ENCODE measurements around the gene C1D.
A peak's percentile ranks its signal among the peaks of the same experiment; 100 is the strongest.
"Not testable (repeated sequence)": the region's sequence is repeated elsewhere in the genome, so short reads cannot be mapped to it uniquely, and the experiment has no call there.

C1D gene, protein sequence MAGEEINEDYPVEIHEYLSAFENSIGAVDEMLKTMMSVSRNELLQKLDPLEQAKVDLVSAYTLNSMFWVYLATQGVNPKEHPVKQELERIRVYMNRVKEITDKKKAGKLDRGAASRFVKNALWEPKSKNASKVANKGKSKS

DNA sequence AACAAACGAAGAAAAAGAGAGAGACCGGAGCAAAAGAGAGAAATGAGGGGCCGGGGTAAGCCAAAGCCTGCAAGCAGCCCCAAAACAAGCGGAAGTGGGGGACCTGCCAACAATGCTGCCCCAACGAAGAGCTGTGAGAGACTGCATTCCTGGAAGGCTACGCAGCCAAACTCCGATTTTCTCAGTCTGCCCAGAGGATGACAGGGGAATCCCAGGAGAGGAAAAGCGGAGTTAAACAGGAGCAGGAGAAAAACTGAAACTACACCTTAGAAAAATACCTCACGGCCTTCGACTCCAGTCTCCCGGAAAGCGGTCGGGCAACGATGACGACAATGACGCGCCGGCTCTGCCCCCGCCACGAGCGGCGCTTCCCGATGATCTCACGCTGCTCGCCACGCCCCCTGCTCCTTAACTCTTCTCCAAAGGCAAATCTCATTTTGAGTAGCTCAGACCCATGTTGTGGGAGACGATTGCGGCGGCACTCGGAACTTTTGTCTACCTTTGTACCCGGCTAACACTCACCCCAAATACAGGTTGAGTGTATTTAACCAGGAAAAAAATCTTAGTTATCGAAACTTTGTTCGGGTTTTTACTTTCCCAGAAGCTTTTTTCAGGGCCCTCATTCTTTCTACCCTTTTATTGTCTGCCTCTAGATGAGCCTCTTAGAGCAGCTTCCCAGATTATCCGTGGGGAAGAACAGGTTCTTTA, at the start of gene C1D:
Gene C1D (minus strand): TSS at position 325 of the 708 bp plus-strand sequence. CDS start 15,694 bp downstream, outside the sequence.
- peak; percentile 82 for DNase-seq (ENCODE audit: low read depth)

DNA sequence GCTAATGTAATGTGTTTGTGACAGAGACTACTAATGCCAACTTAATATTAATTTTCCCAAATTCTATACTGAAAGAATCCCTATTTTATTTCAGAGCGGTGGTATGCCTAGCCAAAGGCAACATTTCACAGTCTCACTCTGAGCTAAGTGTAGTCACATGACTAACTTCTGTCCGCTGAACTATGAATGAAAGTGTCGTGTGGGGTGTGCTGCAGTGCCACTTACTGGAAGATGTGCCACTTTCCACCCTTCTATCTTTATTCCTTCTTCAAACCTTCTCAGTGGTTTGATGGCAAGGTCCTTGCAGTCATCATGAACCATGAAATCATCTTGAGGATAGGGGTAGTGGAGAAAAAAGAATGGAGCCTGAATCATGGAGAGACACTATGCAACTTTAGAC, 47.3 kb upstream of the C1D start:
- no peak for DNase-seq (ENCODE audit: low read depth)

DNA sequence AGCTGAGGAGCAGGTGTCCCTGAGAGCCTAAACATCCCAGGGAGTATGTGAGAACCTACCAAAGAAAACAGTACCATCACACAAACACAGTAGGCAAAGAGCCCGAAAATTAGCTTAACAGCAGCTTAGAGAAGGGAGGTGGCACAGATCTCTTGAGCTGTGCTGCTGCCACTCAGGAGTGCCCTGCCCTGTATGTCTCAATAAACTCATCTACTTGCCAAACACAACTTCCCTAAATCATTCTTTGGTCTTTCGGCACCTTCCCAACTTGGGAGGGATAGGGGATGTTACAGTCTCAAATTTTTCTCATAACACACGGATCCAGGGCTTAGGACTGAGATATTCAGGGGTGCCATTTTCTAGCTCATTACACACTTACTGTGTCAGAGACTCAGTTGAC, 45.3 kb upstream of the C1D start:
- DNase-seq (ENCODE audit: low read depth) = no peak

DNA sequence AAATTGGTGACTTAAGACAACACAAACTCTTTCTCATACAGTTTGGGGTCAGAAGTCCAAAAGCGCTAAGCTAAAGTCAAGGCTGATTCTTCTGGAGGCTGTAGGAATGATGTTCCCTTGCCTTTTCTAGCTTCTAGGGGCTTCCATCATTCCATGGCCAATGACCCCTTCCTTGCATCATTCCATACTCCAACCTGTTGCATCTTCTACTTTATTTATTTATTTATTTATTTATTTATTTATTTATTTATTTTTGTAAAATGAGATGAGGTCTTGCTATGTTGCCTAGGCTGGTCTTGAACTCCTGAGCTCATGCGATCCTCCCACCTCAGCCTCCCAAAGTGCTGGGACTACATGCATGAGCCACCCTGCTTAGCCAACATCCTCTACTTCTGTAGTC, 44.7 kb upstream of the C1D start:
- no peak for DNase-seq (ENCODE audit: low read depth)

DNA sequence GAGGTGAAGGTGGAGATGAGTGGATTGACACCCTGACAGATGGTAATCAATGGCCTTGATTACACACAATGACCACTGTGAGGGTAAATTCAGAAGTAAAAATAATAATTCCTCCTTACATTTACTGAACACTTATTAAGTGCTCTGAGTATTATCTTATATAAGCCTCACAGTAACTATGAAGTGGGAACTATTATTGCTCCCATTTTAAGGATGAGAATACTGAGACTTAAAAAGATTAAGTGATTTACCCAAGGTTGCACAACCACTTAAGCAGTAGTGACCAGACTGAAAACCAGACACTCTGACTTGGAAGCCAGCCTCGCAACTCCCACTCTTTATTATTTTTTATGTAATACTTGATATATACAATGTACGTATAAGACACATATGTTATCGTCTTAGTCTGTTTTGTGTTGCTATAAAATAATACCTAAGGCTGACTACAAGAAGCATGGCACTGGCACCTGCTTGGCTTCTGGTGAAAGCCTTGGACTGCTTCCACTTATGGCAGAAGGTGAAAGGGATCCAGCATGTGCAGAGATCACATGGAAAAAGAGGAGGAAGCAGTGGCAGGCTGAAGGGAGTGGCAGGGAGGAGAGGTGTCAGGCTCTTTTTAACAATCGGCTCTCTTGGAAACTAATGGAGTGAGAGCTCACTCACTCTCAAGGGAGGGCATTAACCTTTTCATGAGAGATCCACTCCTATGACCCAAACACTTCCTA, 41.5 kb upstream of the C1D start:
- DNase-seq (ENCODE audit: low read depth) = no peak

DNA sequence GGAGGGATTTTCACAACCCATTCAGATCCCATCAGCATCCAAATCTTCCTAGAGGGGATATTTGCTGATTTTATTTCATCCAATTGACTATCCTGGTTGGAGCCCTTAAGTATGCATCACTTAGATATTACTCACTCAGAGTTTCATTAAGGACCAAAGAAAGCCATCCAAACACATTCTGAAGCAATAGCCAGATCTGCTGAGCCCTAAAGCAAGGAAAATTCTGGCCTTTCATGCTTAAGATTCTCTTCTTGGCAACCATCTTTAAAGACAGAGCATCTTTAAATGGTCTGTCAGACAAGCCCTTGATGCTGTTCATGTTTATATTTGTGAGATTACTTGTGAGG, 40.9 kb upstream of the C1D start:
- DNase-seq (ENCODE audit: low read depth) = no peak

DNA sequence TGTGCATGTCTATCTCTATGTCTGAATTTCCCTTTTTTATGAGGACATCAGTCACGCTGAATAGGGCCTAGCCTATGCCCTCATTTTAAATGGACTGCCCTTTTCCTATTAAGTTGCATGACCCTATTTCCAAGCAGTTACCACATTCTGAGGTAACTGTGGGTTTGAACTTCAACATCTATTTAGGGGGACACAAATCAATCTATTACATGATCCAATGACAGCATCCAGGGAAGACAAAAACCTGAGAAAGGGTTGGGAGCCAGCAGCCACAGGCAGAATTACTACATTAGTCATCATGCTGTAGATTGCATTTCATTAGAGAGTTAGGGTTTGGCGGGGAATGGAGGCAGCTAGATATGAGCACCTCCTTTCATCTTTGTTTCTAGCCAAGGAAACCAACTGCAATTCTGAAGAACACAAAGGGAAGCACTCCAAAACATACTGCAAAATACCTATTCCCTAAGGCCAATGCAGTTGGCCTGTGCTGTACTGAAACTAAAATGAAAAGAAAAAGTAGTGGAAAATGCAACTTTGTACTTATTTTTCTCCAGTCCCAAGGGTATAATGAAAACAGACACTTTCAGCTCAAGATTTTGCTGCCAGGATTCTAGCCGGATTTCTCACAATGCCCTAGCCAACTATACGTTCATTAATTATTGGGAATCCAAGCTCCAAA, 40.4 kb upstream of the C1D start:
- DNase-seq (ENCODE audit: low read depth) = no peak

DNA sequence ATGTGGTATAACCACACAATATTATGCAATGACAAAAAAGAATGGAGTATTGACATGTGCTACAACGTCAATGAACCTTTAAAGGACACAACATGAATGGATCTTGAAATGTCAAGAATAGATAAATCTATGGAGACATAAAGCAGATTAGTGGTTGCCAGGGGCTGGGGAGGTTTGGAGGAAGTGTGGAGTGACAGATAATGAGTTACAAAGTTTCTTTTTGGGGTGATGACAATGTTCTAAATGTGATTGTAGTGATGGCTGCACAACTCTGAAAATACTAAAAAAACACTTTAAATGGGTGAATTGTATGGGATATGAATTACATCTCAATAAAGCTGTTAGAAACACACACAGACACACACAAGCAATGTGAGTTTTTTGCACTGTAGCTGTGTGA, 37.4 kb upstream of the C1D start:
- no peak for DNase-seq (ENCODE audit: low read depth)

DNA sequence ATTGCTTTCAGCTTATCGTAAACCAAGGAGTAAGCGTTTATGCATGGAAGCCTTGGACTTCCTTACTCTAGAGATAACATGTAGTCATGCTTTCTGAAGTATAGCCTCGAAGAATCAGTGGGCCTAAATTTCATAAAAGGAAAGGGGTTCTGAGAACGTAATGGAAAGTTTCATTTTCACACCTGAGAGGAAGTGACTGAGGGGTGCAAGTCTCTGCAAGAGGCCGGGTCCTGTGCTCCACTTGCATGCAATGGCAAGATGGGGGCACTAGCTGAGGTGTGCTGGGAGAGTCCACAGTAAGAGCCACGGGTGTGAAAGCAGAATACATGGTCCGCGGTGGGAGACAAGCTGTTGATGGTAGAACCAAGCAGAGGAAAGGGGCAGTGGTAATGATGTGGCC, 36.5 kb upstream of the C1D start:
- no peak for DNase-seq (ENCODE audit: low read depth)

DNA sequence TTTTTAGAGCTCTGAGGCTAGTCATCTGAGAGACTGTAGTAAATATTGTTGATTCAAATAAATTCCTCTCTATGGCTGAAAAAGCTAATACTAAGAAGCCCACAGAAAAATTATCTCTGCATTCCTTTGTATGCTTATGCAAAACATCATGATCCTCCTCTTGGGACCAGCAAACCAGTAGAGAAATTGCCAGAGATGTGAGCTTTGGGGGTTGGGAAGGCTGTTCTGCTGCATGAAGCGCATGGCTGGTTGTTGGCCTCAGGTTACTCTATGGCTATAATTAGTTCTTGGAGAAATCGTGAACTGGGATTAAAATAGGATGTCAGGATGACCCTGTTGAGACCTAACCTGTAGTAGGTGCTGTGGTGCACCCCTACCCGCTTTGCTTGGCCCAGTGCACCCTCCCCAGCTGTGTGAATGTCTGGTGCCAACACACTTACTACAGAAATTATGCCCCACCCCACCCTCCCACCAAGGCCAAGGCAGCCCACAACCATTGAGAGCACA, 35.5 kb upstream of the C1D start:
- no peak for DNase-seq (ENCODE audit: low read depth)

DNA sequence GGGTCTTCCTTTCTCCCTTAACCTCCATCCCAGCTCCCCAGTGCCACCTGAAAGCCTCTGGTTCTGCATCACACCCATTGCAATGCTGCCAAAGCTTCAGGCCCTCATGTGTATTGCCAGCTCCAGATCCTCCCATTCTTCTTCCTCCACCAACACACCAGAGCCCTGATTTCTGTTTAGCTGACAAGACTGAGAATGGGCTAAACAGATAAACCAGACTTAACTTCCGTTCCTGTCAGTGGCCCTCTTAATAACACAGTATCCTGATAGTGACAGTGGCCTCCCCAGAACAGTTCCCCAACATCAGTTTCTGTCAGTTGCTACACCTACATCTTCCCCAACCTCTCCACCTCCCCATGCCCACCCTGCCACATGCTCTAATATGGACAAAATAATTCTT, 31.3 kb upstream of the C1D start:
- DNase-seq (ENCODE audit: low read depth) = no peak

DNA sequence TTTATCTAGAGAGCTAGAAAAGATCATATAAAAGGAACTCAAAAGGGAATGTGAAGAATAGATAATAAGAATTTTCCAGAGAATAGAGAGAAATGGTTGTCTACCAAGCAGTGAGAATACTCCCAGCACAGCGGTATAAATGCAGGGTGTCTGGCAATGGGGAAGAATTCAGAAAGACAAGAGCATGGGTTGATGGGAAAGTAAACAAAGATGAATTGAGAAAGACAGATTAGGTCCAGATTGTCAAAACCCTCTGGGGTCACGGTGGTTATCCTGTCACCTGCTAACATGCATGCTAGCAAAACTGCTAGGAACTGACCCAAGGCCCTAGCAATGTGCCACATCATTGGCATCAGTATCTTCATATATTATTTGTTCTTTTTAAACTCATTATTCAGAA, 30.8 kb upstream of the C1D start:
- DNase-seq (ENCODE audit: low read depth) = no peak

DNA sequence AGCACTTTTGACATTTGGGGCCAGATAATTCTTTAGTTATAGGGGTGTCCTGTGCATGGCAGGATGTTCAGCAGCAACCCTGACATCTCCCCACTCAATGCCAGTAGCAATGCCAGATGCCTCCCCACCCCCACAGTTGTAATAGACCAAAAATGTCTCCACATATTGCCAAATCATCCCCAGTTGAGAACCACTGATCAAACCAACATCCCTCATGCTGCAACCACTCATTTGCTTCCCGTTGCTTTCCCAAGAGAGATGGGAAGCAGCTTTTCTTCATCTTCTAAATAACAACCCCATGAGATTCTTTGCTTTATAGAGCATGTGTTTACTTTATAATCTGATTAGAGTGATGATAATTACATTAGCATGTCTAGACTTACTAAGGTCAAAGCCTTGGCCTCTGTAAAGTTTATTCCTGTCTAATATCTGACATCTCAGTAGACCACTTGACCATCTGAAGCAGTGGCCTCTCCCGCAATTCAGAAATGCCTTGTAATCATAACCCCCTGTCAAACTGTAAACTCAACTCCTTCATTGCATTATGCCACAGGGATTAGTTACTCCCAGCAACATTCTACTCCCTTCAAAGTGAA, 28.7 kb upstream of the C1D start:
- no peak for DNase-seq (ENCODE audit: low read depth)

DNA sequence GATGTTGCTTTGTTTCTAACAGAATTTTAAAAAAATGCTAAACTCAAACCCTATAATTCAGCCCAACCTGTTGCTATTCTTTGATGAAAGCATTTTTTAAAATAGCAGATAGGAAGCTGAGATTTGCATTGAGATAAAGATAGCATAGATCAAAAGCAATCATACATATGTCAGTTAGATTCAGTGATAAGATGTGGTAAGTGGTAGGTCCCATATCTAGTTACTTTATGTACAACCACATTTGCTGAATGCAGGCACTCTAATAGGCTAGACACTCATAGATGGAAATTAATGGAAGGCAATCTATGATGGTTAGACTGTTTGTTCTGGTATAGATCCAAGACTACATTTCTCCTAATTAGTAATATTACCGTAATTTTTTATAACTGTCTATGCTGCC, 27.2 kb upstream of the C1D start:
- no peak for DNase-seq (ENCODE audit: low read depth)

DNA sequence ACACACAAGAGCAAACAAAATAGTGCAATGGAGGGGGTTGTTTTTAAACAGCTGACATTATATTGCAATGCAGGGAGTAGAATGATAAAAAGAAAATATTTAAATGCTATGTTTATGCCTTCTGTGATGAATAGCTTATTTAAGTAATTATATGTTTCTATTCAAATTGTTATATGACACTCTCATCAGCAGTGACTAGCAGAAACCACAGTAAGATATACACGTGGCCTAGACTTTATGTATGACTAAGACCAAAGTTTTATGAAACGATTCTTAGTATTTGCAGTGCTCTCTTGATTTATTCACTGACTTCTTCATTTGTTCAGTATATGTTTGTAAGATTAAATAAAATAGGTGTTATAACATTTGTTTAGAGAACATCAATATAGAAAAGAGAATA, 26.1 kb upstream of the C1D start:
- DNase-seq (ENCODE audit: low read depth) = no peak

DNA sequence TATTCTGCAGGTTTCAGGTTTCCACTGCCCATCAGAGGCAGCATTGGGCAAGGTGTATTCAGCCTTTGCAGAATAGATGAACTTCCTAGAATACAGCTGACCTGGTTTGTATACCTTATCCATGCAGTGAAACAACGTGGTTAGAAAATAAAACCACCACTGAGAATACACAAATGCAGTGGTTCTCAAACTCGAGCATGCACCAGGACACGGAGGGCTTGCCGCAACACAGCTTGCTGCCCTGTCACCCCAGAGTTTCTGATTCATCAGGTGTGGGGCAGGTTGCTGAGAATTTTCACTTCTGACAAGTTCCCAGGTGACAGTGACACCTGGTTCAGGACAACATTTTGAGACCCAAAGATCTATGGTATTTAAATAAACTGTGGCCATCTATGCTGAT, 23.4 kb upstream of the C1D start:
- no peak for DNase-seq (ENCODE audit: low read depth)

DNA sequence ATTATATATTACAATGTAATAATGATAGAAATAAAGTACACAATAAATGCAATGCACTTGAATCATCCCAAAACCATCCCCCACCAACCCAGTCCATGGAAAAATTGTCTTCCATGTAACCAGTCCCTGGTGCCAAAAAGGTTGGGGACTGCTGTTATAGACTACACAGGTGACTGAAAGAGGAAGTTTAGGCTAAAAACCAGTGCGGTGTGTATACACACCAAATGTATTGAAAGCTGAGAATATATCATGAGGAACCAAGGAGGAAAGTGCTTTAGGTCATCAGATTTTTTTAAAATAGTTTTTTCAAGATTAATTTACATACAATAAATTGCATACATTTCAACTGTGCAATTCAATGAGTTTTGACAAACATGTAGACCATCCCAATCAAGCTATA, 20.5 kb upstream of the C1D start:
- DNase-seq (ENCODE audit: low read depth) = no peak

DNA sequence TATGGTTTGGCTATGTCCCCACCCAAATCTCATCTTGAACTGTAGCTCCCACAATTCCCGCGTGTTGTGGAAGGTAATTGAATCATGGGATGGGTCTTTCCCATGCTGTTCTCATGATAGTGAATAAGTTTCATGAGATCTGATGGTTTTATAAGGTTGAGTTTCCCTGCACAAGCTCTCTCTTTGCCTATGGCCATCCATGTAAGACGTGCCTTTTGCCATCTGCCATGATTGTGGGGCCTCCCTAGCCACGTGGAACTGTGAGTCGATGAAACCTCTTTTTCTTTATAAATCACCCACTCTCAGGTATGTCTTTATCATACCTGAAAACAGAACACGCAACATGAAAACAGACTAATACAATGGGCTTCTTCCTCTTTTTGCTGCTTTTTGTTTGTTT, 11.2 kb upstream of the C1D start:
- DNase-seq (ENCODE audit: low read depth) = no peak

DNA sequence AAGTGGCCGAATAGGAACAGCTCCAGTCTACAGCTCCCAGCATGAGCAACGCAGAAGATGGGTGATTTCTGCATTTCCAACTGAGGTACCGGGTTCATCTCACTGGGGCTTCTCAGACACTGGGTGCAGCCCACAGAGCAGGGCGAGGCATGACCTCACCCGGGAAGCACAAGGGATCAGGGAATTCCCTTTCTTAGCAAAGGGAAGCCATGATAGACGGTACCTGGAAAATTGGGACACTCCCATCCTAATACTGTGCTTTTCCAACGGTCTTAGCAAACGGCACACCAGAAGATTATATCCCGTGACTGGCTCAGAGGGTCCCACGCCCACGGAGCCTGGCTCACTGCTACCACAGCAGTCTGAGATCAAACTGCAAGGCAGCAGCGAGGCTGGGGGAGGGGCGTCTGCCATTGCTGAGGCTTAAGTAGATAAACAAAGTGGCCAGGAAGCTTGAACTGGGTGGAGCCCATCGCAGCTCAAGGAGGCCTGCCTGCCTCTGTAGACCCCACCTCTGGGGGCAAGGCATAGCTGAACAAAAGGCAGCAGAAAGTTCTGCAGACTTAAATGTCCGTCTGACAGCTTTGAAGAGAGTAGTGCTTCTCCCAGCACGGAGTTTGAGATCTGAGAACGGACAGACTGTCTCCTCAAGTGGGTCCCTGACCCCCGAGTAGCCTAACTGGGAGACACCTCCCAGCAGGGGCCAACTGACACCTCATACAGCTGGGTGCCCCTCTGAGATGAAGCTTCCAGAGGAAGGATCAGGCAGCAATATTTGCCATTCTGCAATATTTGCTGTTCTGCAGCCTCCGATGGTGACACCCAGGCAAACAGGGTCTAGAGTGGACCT, 1.2 kb upstream of the C1D start:
- DNase-seq (ENCODE audit: low read depth) = not testable (repeated sequence)

DNA sequence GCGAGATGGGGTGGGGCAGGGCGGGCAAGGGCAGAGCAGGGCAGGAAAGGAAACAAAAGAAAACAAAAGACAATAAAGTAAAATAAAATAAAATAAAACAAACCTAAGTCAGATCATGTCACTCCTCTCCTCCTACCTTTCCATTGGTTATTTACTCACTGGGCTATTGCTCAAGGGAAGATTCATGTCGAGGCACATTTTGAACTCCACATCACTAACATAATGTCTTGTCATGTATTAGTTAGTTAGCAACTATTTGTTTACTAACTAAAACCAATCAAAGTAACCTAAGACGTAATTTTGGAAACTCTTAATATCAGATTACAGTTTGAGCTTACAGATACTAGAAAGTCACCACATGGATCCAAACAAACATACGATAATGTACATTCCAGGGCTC, 2.2 kb downstream of the C1D start:
- no peak for DNase-seq (ENCODE audit: low read depth)

DNA sequence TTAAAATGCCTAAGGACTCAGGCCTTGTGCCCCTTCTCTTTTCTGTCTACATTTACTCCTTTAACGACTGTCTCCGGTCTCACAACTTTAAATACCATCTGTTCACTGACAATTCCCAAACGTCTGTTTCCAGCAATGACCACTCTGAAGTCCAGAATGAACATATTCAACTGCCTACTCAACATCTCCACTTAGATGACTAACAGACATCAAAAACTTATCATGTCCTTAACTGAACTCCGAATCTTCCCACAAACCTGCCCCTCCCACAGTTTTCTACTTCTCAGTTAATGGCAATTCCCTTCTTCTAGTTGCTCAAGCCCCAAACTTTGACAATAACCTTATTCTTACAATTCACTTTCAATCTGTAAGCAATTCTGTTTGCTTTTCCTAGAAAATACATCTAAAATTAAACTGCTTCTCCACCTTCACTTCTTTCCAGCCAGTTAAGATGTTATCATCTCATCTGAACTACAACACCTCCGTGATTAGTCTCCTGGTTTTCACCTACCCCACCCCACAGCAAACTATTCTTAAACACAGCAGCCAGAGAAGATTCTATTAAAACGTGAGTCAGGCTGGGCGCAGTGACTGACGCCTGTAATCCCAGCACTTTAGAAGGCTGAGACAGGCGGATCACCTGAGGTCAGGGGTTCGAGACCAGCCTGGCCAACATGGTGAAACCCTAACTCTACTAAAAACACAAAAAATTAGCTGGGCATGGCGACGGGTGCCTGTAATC, 2.8 kb downstream of the C1D start:
- no peak for DNase-seq (ENCODE audit: low read depth)
